ENCODE results near the gene SAV1. TPM values are rescaled to one million over a fixed set of nuclear protein-coding genes. Genes with fewer than 3 reads are reported as not detected.

The SAV1 gene
- total RNA-seq, 1 donor from 2014 or later, result 25.3 TPM

GRCh38 chr14:50615552-50615951 is 52.6 kb downstream of the SAV1 start:
- DNase-seq (ENCODE audit: low spot score), result no peak
- intact Hi-C loops (cut with DNase I), result loop anchor here (10.0 kb wide), 1 partner anchor 99 kb away; no protein-coding TSS in a partner anchor

GRCh38 chr14:50615056-50615455 is 53.0 kb downstream of the SAV1 start:
- no peak for DNase-seq (ENCODE audit: low spot score)
- intact Hi-C loops (cut with DNase I), result loop anchor here (10.0 kb wide), 1 partner anchor 100 kb away; no protein-coding TSS in a partner anchor

GRCh38 chr14:50612806-50613205 is 55.3 kb downstream of the SAV1 start:
- intact Hi-C loops (cut with DNase I), result loop anchor here (10.0 kb wide), 1 partner anchor 102 kb away; no protein-coding TSS in a partner anchor
- no peak for DNase-seq (ENCODE audit: low spot score)

GRCh38 chr14:50610465-50610864 is 57.6 kb downstream of the SAV1 start:
- intact Hi-C loops (cut with DNase I), result loop anchor here (10.0 kb wide), 1 partner anchor 104 kb away; no protein-coding TSS in a partner anchor
- no peak for DNase-seq (ENCODE audit: low spot score)

- intact Hi-C loops (cut with DNase I), result no loop called here
These were observed 59.7 kb downstream of the SAV1 start for GRCh38 chr14:50608302-50608851.

GRCh38 chr14:50607761-50608160 is 60.3 kb downstream of the SAV1 start:
- DNase-seq (ENCODE audit: low spot score), result no peak
- intact Hi-C loops (cut with DNase I), result no loop called here

More at GRCh38 chr14:50608302-50608851, 59.7 kb downstream of the SAV1 start:
- DNase-seq (ENCODE audit: low spot score), result no peak

- intact Hi-C loops (cut with DNase I), result no loop called here
- no peak for DNase-seq (ENCODE audit: low spot score)
These were observed 60.9 kb downstream of the SAV1 start for GRCh38 chr14:50607181-50607580.

GRCh38 chr14:50606468-50606867 is 61.6 kb downstream of the SAV1 start:
- no peak for DNase-seq (ENCODE audit: low spot score)
- intact Hi-C loops (cut with DNase I), result no loop called here

GRCh38 chr14:50605766-50606165 is 62.3 kb downstream of the SAV1 start:
- no peak for DNase-seq (ENCODE audit: low spot score)
- intact Hi-C loops (cut with DNase I), result no loop called here

GRCh38 chr14:50603565-50603964 is 64.5 kb downstream of the SAV1 start:
- no peak for DNase-seq (ENCODE audit: low spot score)
- intact Hi-C loops (cut with DNase I), result loop anchor here (5.0 kb wide), 1 partner anchor 174 kb away; no protein-coding TSS in a partner anchor

- intact Hi-C loops (cut with DNase I), result loop anchor here (5.0 kb wide), 1 partner anchor 175 kb away; no protein-coding TSS in a partner anchor
These were observed 66.1 kb downstream of the SAV1 start for GRCh38 chr14:50602035-50602434.

GRCh38 chr14:50601394-50601793 is 66.7 kb downstream of the SAV1 start:
- DNase-seq (ENCODE audit: low spot score), result no peak
- intact Hi-C loops (cut with DNase I), result loop anchor here (5.0 kb wide), 1 partner anchor 176 kb away; no protein-coding TSS in a partner anchor

More at GRCh38 chr14:50602035-50602434, 66.1 kb downstream of the SAV1 start:
- DNase-seq (ENCODE audit: low spot score), result no peak

GRCh38 chr14:50600849-50601248 is 67.3 kb downstream of the SAV1 start:
- DNase-seq (ENCODE audit: low spot score), result no peak
- intact Hi-C loops (cut with DNase I), result loop anchor here (5.0 kb wide), 1 partner anchor 176 kb away; no protein-coding TSS in a partner anchor

- no peak for DNase-seq (ENCODE audit: low spot score)
- intact Hi-C loops (cut with DNase I), result loop anchor here (5.0 kb wide), 2 partner anchors 177 to 262 kb away; no protein-coding TSS in a partner anchor
These were observed 68.2 kb downstream of the SAV1 start for GRCh38 chr14:50599700-50600444.

GRCh38 chr14:50598765-50599164 is 69.3 kb downstream of the SAV1 start:
- intact Hi-C loops (cut with DNase I), result loop anchor here (5.0 kb wide), 1 partner anchor 264 kb away; no protein-coding TSS in a partner anchor
- no peak for DNase-seq (ENCODE audit: low spot score)

GRCh38 chr14:50594577-50595316 is 73.4 kb downstream of the SAV1 start:
- intact Hi-C loops (cut with DNase I), result loop anchor here (5.0 kb wide), 1 partner anchor 268 kb away; no protein-coding TSS in a partner anchor
- DNase-seq (ENCODE audit: low spot score), result no peak

GRCh38 chr14:50590464-50590863 is 77.6 kb downstream of the SAV1 start:
- intact Hi-C loops (cut with DNase I), result no loop called here
- DNase-seq (ENCODE audit: low spot score), result no peak
